GM18505 (cell line): ENCODE data around the gene AOX1.
"Not testable (repeated sequence)": the region's sequence is repeated elsewhere in the genome, so short reads cannot be mapped to it uniquely, and the experiment has no call there.

Experiments
- ATAC-seq: cut with Tn5 transposase; IDR thresholded peaks from one replicate; pipeline ENCODE4 v1.9.1; 2021; ENCODE audit not compliant: unreplicated experiment
- POLR2A ChIP-seq: IDR thresholded peaks from 4 replicates; pipeline ENCODE4 v1.6.1; 2011; ENCODE audit warnings: borderline replicate concordance; ENCODE audit not compliant: insufficient read depth, insufficient read length; ENCODE audit errors: extremely low read depth

Gene AOX1

DNA sequence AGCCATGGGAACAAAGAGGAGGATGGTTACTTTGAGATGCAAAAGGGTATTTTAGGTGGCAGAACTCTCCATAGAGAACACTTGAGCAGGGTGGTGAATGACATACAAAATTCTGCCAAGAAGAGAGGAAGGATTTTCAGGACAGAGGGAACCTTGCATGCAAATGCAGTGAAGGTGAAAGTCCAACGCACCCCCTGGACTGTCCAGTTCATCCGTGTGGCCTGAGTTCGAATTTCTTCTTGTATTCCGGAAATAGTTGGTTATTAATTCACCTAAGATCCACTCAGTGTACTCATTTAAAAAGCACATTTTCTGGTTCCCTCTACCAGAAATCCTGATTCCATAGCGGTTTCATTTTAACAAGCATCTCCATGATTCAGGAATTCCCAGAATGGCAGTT lies 5.5 kb downstream of the AOX1 start:
- no peak for ATAC-seq
- TF ChIP-seq POLR2A, result no peak

DNA sequence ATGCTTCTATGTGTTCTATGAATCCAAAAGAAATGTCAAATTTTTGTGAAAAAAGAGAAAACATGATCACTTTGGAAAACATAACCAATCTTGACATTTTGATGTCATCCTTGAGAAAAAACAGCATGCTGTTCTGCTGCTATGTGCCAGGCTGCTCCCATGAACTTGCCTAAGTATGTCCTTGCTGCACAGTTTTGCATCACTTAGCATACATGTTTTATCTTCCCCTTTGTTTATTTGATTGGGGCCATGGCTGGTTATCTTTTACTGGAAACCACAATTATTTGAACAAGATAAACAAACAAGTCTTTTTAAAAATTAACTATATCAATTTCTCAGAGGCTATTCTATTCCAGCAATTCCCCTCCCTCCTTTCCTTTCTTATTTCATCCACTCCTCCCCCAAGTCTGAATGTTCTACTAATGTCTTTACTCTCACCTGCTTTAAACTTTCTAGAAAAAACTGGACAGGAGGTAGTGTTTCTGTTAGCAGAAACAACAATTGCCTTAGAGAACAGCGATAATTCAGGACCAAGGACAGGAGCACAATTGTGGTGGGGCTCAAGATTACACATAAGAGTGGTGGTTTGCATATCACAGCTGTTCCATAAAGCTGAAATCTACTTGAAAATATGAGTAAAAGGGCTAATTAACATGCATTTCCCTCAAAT lies 6.7 kb downstream of the AOX1 start:
- ATAC-seq, result no peak

DNA sequence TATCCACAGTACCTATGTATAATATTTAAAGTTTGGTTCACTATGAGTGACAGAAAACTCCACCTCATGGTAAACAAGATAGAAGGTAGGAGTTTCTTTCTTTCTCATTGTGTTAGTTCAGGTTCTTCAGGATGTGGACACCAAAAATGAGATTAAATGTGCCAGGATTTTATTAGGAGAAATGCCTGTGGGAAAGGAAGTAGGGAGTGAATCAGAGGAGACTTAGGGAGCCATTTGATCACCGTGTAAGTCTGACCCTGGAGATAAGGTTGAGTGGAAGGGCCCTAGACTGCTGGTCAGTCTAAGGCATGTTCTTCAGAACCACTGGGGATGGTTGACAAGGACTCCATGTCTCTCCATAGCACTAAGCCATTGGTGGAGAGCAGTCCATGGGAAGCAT lies 8.1 kb downstream of the AOX1 start:
- no peak for ATAC-seq
- no peak for TF ChIP-seq POLR2A

More for the DNA sequence above, 6.7 kb downstream of the AOX1 start:
- TF ChIP-seq POLR2A, result no peak

DNA sequence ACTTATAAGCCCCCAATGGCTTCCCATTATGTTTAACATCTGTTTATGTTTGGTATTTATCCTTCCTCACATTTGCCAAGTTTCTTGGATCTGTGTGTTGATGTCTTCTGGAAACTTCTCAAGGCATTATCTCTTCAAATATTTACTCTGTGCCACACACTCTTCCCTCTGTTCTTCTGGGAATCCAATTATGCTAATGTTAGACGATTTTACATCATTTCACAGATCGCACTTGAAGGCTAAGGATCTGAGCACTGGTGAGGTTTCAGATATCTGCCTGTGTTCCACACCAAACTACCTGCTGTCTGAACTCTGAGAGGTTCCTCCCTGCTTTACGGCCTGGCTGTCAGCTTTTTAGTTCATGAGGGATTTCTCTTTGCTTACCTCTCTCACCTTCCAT lies 10.1 kb downstream of the AOX1 start:
- no peak for ATAC-seq
- no peak for TF ChIP-seq POLR2A

DNA sequence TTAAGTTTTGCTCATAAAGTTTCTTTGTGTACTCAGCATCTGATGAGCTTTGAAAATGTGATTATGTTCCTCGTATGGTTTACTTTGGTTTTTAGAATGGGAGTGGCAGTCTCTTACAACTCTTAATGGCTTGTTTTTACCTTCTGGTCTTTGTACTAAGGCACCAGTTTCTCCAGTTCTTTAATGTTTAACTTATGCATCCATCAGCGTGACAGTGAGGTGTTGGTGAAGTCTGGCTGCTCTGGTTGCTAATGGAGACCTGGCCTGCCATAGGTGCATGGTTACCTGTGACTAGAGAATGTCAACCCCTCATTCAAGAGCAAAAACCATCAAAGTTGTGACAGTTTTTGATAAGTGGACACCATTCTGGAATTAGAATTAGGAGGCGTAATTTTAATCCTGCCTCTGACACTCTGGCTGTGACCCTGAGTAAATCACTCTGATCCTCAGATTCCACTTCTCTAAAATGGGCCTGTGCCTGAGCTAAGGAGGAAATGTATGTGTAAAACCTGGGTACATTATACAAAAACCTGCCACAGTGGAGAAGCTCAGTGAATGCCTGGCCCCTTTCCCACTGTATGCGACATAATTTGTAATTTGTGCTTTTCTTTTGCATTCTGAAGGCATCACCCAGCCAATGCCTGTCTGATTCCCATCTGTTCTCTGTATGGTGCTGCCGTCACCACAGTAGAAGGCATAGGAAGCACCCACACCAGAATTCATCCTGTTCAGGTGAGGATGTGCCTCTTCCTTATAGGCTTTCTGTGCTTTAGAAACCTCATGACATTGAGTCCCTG lies 11.2 kb downstream of the AOX1 start:
- no peak for ATAC-seq
- no peak for TF ChIP-seq POLR2A

DNA sequence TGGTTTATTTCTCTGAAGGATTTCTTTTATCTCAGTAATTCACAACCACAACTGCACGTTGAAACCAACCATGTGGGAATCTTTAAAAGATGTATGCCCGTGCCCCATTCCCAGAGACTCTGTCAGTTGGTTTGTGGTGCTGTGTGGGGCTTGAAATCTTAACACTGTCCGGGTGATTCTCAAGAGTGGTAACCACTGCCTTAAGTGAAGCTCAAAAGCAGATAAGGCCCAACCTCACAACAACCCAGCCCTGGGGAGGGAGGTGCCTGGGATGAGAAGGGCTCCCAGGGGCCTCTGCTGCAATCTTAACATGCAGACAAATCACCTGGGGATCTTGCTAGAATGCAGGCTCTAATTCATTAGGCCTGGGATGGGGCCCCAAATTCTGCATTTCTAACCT lies 13.4 kb downstream of the AOX1 start:
- no peak for ATAC-seq
- TF ChIP-seq POLR2A, result no peak

DNA sequence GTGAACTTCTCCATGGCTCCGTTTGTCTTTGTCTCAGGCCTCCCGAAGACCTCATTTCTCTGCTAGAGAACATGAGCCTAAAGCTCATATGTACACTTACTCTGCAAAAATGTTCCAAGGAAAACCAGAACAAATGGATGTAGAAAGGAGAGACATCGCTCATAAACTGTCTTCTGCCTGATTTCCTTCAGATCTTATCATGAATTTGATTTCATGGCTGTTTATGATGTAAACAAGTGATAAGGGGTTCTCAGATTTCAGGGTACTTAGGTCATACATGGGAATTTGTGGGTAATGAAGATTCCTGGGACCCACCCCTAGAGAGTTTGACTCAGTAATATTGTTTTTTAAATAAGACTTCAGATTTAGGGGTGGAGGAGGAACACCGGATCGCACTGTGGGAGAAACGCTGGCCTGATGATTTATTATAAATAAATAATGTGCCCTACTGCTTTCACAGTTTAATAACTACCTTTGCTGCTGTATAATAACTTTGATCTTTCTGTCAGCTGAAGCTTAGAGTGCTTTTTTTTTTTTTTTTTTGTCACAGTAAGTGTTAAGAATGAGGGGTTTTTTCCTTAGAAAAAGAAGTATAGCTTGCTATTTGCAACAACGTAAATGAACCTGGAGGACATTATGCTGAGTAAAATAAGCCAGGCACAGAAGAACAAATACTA lies 14.9 kb downstream of the AOX1 start:
- no peak for ATAC-seq
- TF ChIP-seq POLR2A, result no peak

DNA sequence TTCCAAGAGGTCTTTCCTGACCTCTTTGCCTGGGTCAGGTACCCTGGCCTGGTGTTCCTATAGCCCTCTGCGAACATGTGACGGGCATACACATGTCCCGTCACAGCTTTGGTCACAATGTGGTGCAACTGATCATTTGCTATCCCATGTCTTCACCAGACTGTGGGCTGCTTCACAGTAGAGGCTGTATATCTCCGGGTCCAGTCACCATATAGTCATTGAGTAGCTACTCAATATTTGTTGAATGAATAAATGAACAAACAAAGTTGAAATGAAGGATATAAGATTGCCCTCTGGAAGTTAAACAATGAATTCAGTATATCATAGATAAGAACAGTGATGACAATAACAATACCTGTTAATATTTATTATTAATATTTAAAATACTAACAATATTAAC lies 16.8 kb downstream of the AOX1 start:
- no peak for TF ChIP-seq POLR2A
- ATAC-seq, result no peak

DNA sequence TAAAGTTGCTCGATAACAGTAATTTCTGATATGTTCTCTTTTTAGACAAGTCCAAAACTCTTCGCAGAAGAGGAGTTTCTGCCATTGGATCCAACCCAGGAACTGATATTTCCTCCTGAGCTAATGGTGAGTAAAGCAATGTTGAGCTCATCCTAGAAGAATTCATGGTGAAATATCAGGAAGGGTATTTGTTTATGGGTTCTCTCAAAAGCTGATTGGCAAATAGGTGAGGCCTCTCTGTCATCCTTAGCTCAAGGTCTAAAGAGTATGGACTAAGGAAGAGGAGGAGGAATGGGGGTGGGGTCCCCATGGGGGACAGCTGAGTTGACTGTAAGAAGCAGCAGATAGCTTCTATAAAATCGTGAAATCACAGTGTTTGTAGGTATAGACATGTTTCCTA lies 18.2 kb downstream of the AOX1 start:
- TF ChIP-seq POLR2A, result no peak

DNA sequence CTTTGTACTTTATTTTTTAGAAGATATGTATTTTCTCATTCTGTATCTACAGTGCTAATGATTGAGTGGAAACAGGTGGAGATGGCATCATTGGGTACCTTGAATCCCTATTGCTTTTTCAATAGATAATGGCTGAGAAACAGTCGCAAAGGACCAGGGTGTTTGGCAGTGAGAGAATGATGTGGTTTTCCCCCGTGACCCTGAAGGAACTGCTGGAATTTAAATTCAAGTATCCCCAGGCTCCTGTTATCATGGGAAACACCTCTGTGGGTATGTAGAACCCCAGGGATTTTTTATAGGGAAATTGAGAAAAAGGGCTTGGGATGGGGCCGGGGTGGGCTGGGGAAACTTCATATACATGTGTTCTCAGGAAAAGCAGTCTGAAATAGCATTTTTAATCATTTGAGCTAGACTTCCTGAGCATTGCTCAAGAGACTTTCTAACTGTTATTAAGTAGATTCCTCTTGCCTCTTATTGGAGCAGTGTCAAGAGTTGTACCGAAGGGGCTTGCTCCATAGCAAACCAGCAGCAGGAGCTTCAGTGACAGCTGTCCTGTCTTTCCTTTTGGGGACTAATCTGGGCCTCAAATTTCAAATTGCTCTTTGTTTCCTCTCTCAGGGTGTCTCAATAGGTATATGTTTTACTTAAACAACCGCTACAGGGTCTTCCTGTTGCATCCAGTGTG lies 18.9 kb downstream of the AOX1 start:
- TF ChIP-seq POLR2A, result no peak
- no peak for ATAC-seq

More for the DNA sequence above, 18.2 kb downstream of the AOX1 start:
- ATAC-seq, result no peak

DNA sequence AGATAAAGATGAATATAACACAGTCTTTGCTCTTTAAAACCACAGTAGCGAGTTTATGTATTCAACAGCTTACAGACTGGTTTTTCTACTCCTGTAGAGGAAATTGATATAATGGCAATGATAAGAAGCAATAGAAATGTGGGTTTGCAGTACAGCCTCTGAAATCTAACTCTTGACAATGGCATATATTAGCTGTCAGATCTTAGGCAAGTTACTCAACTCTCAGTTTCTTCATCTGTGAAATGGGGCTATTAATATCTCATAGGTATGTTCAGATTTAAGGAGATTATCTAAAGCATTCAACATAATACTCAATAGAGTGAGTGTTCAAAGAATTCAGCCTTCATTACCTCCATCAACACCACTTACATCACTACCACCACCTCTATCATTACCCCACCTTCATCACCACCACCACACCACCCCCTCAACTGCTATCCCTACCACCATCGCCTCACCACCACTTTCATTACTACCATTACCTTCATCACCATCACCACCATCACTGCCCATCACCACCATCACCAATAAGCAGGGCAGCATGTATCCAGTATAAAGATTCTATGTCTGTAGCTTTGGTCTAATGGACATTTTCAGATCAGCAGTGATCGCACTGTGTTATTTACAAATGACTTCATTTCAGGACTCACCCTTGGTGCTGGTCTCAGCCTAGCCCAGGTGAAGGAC lies 22.7 kb downstream of the AOX1 start:
- ATAC-seq, result no peak
- TF ChIP-seq POLR2A, result no peak

DNA sequence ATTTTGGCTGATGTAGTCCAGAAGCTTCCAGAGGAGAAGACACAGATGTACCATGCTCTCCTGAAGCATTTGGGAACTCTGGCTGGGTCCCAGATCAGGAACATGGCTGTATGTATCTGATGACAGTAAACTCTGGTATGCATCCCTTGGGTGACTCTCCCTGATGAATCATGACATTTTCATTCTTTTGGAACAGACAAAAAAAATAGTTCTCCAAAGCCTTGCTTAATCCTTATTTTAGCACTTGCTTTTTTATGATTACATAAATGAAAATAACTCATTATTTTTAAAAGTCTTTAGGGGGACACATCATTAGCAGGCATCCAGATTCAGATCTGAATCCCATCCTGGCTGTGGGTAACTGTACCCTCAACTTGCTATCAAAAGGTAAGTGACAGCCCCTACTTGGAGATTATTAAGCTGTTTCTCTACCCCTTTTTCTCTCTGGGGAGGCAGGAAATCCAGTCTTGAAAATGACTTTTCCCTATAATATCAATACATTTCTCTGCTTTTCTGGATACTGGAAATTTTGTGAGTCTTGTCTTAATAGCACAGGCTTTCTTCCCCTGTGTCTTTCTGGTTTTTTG lies 23.3 kb downstream of the AOX1 start:
- no peak for TF ChIP-seq POLR2A
- no peak for ATAC-seq

DNA sequence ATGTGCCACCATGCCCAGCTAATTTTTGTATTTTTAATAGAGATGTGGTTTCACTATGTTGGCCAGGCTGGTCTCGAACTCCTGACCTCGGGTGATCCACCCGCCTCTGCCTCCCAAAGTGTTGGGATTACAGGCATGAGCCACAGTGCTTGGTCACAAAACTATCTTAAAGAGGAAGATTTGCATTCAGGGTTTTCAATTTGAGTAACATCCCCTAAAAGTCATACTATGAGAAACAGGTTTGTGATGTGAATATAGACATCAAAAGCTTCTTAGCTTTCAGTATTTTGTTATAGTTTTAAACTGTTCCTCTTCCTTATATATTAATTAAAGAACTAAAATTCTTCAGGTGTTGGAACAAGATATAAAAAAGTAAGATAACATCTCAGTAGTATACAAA lies 24.4 kb downstream of the AOX1 start:
- ATAC-seq, result not testable (repeated sequence)

DNA sequence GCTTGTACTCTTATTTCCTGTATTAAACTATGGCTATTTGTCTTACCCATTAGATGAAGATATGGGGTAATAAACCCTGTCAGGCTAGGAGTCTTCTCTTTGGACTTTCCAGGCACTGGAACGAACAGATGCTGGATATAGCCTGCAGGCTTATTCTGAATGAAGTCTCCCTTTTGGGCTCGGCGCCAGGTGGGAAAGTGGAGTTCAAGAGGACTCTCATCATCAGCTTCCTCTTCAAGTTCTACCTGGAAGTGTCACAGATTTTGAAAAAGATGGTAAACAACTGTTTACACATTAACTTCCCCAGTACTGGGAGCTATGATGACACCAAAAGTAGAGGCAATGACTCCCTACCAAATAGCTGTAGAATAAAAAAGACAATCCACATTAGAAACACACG lies 27.9 kb downstream of the AOX1 start:
- no peak for TF ChIP-seq POLR2A
- ATAC-seq, result no peak
